Measurements from ENCODE around the gene SYNE2. TPM values are rescaled to one million over a fixed set of nuclear protein-coding genes. Genes with fewer than 3 reads are reported as not detected.

SYNE2 gene
- total and polyA plus RNA-seq, 10 of the 15 experiments (the other 5 are each of a cell fraction or from before 2014, with no cell fraction given): 2.1 to 52.7 (median 38.1) TPM

- 0 out of 2 replicates have a peak, but pooled peaks cover 4% of the 10 kb centered on the region for H3K4me1 ChIP-seq (ENCODE audit: control insufficient read depth, insufficient read depth, low read length)
- intact Hi-C loops (cut with micrococcal nuclease; ENCODE audit: unreplicated experiment): no loop called here
- H3K79me2 ChIP-seq (ENCODE audit: control insufficient read depth, insufficient read depth, low read length): peaks cover 21% of the 10 kb centered on the region
- no peaks in the 10 kb centered on the region; a peak in 1 of 4 replicates for H3K36me3 ChIP-seq (ENCODE audit: control insufficient read depth in 2 of 2, insufficient read depth in 2 of 2, low read length in 1 of 2)
- H3K27me3 ChIP-seq (replicated peaks in 1 of 2; ENCODE audit: control insufficient read depth in 2 of 2, insufficient read depth in 2 of 2, low read length in 1 of 2): no peaks in the 10 kb centered on the region
- CTCF ChIA-PET: interaction anchor here (1.6 kb wide), 1 partner anchor 8 kb away, joined by 4 read pairs; no protein-coding TSS in a partner anchor
- H3K4me3 ChIP-seq: no peak overlapping the region
- H4K20me1 ChIP-seq (ENCODE audit: control insufficient read depth, insufficient read depth): no peaks in the 10 kb centered on the region
- no TSS peak for BruUV-seq (replicated peaks)
- SMC1A ChIA-PET (ENCODE audit: uncharacterized antibody, unreplicated experiment): interaction anchor here (3.4 kb wide), 1 partner anchor 11 kb away, joined by 16 read pairs; no protein-coding TSS in a partner anchor
- H3K9ac ChIP-seq (ENCODE audit: control insufficient read depth, insufficient read depth, low read length): no peak overlapping the region
- FAIRE-seq (no peak), ATAC-seq (peak; percentile 61), DNase-seq (ENCODE audit: low read depth, low spot score) (no peak)
- no peak overlapping the region for H2AFZ ChIP-seq (ENCODE audit: control insufficient read depth, low read depth, low read length)
- no peak overlapping the region for H3K4me2 ChIP-seq (ENCODE audit: control insufficient read depth, insufficient read depth)
- POLR2A ChIA-PET: no interaction called here
- TF ChIP-seq SIN3A (IDR thresholded peaks at IDR 0.05; ENCODE audit: low read depth, low read length): no peak
- TF ChIP-seq HSF1 (IDR thresholded peaks at IDR 0.05; ENCODE audit: low read depth, low read length): no peak
- TF ChIP-seq NFYA (IDR thresholded peaks at IDR 0.05; ENCODE audit: borderline replicate concordance, low read depth, low read length): no peak
- peak; percentile 66; the same call in 1 of the 2 replicates for TF ChIP-seq SPI1 (IDR thresholded peaks at IDR 0.05; ENCODE audit: borderline replicate concordance, insufficient read depth, low read depth, low read length)
- no peak for TF ChIP-seq ATF2 (IDR thresholded peaks at IDR 0.05; ENCODE audit: low read length)
- peak; percentile 33 for TF ChIP-seq RUNX3 (IDR thresholded peaks at IDR 0.05; ENCODE audit: low read length)
- 78% methylated on average over 2 of the region's 2 CpGs for WGBS (ENCODE audit: insufficient coverage, insufficient replicate concordance, low lambda C conversion rate, missing lambda C conversion rate)
- peaks cover 2% of the 10 kb centered on the region; the same call in 2 of the 3 replicates for H3K9me3 ChIP-seq (replicated peaks; ENCODE audit: control insufficient read depth, insufficient read depth, low read length)
- in situ Hi-C loops (cut with MboI): no loop called here
- RAD21 ChIA-PET (ENCODE audit: unreplicated experiment): no interaction called here
- H3K27ac ChIP-seq (ENCODE audit: control insufficient read depth, insufficient read depth): no peak overlapping the region
These were observed 47.1 kb downstream of the SYNE2 start for GRCh38 chr14:63899953-63900352.
